Cardiac fibroblast (primary cell): ENCODE measurements around the gene GRIA3.

Experiments used
- DNase-seq, 2 donors: peaks; one replicate each; pipeline versions ENCODE4 v3.0.0 to v3.0.0-alpha.2; 2010; ENCODE audit warnings: low read depth in 2 of 2
- H3K4me3 ChIP-seq, 2 donors: replicated peaks in 1 of 2; 1 replicate in 1 of 2; 2 replicates in 1 of 2; pipeline ENCODE4 v1.5.1; 2011; ENCODE audit warnings: low read depth in 2 of 2, low read length in 2 of 2, mild to moderate bottlenecking in 2 of 2, moderate library complexity in 1 of 2
- CTCF ChIP-seq: IDR thresholded peaks from one replicate; pipeline ENCODE4 v1.5.1; 2011; ENCODE audit warnings: low read depth, mild to moderate bottlenecking, low read length, inconsistent platforms

GRIA3 gene

GRCh38 chrX:123222920-123223319, 38.8 kb downstream of the GRIA3 start:
- DNase-seq: no peak
- TF ChIP-seq CTCF: no peak
- no peak overlapping the region for H3K4me3 ChIP-seq

- no peak for DNase-seq
- H3K4me3 ChIP-seq: no peak overlapping the region
- TF ChIP-seq CTCF: no peak
Observed at GRCh38 chrX:123223409-123223808, 39.3 kb downstream of the GRIA3 start.

GRCh38 chrX:123223859-123224258, 39.8 kb downstream of the GRIA3 start:
- no peak for TF ChIP-seq CTCF
- H3K4me3 ChIP-seq: no peak overlapping the region
- DNase-seq: no peak

- no peak for TF ChIP-seq CTCF
- no peak for DNase-seq
- no peak overlapping the region for H3K4me3 ChIP-seq
Observed at GRCh38 chrX:123230798-123231197, 46.7 kb downstream of the GRIA3 start.

GRCh38 chrX:123236859-123237258, 52.8 kb downstream of the GRIA3 start:
- H3K4me3 ChIP-seq: no peak overlapping the region
- DNase-seq: no peak
- TF ChIP-seq CTCF: no peak

- H3K4me3 ChIP-seq: no peak overlapping the region
- no peak for DNase-seq
- no peak for TF ChIP-seq CTCF
Observed at GRCh38 chrX:123237271-123237670, 53.2 kb downstream of the GRIA3 start.

GRCh38 chrX:123254457-123254856, 70.4 kb downstream of the GRIA3 start:
- no peak for DNase-seq
- H3K4me3 ChIP-seq: no peak overlapping the region
- TF ChIP-seq CTCF: no peak
